ENCODE measurements around the gene DDX21.
"Not testable (repeated sequence)": the region's sequence is repeated elsewhere in the genome, so short reads cannot be mapped to it uniquely, and the experiment has no call there.

DNA sequence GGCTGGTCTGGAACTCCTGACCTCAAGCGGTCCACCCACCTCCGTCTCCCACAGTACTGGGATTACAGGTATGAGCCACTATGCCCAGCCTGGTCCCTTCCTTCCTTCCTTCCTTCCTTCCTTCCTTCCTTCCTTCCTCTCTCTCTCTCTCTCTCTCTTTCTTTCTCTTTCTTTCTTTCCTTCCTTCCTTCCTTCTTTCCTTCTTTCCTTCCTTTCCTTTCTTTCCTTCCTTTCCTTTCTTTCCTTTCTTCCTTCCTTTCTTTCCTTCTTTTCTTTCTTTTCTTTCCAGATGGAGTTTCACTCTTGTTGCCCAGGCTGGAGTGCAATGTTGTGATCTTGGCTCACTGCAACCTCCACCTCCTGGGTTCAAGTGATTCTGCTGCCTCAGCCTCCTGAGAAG is 26.8 kb upstream of the DDX21 start:
- TF ChIP-seq, protein P1, sequence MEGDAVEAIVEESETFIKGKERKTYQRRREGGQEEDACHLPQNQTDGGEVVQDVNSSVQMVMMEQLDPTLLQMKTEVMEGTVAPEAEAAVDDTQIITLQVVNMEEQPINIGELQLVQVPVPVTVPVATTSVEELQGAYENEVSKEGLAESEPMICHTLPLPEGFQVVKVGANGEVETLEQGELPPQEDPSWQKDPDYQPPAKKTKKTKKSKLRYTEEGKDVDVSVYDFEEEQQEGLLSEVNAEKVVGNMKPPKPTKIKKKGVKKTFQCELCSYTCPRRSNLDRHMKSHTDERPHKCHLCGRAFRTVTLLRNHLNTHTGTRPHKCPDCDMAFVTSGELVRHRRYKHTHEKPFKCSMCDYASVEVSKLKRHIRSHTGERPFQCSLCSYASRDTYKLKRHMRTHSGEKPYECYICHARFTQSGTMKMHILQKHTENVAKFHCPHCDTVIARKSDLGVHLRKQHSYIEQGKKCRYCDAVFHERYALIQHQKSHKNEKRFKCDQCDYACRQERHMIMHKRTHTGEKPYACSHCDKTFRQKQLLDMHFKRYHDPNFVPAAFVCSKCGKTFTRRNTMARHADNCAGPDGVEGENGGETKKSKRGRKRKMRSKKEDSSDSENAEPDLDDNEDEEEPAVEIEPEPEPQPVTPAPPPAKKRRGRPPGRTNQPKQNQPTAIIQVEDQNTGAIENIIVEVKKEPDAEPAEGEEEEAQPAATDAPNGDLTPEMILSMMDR (IDR thresholded peaks at IDR 0.05), result not testable (repeated sequence)
- not testable (repeated sequence) for TF ChIP-seq POLR2A (IDR thresholded peaks at IDR 0.05)
